Glomerular endothelial cell (primary cell): ENCODE data around the gene RANBP3. TPM values are rescaled to one million over a fixed set of nuclear protein-coding genes. Genes with fewer than 3 reads are reported as not detected.

Source experiments
- DNase-seq: peaks from one replicate; pipeline ENCODE4 v3.0.0-alpha.2; 2011; ENCODE audit warnings: low read depth, low spot score; ENCODE audit errors: extremely low read depth
- total RNA-seq: library from RNA; depleted of rRNA; stranded (reverse); fragments of >200 nt; gene quantifications from 2 replicates; pipeline ENCODE4 v1.2.3, GENCODE V29; 2015

RANBP3 gene
- total RNA-seq, 1 donor from 2014 or later: 76.5 TPM

DNA sequence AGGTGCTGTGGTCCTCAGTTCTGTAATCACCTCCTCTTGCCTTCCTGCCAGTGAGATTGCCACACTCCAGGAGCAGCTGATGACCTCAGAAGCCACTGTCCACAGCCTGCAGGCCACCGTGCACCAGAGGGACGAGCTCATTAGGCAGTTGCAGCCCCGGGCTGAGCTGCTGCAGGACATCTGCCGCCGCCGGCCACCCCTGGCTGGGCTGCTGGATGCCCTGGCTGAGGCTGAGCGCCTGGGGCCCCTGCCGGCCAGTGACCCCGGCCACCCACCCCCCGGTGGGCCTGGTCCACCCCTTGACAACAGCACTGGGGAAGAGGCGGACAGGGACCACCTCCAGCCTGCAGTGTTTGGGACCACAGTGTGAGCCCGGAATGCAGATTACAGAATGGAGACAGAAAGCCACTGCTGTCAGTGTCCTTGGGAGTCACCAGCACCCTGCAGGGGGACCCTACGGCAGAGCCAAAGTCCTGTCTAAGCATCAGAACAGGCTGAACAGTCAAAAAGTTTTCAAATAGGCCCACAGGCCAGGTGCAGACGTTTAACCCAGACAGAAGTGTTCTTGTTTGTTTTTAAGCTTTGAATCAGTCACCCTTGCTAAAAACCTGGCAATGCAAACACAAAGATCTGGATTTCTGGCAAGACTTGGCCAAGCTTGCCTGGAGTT is 69.0 kb downstream of the RANBP3 start:
- no peak for DNase-seq

DNA sequence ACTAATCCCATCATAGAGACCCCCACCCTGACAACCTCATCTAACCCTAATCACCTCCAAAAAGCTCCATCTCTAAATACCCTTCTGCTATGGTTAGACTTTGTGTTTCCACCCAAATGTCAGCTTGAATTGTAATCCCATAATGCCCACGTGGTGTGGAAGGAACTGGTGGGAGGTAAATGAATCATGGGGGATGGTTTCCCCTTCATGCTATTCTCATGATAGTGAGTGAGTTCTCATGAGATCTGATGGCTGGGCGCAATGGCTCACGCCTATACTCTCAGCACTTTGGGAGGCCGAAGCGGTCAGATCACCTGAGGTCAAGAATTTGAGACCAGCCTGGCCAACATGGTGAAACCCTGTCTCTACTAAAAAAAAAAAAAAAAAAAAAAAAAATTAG is 70.7 kb downstream of the RANBP3 start:
- no peak for DNase-seq

- DNase-seq: no peak
Measured at GRCh38 chr19:5905114-5905778, 72.7 kb downstream of the RANBP3 start.

GRCh38 chr19:5904352-5905113 is 73.4 kb downstream of the RANBP3 start, which contains the start of gene VMAC:
VMAC (plus strand) TSS chr19:5904872; CDS start chr19:5904891, 19 bp downstream.
- DNase-seq: peak; percentile 99

GRCh38 chr19:5903624-5904351 is 74.2 kb downstream of the RANBP3 start, which contains the start of gene NDUFA11:
NDUFA11 (minus strand) TSS chr19:5903790; CDS start chr19:5903708, 82 bp downstream.
- DNase-seq: no peak

DNA sequence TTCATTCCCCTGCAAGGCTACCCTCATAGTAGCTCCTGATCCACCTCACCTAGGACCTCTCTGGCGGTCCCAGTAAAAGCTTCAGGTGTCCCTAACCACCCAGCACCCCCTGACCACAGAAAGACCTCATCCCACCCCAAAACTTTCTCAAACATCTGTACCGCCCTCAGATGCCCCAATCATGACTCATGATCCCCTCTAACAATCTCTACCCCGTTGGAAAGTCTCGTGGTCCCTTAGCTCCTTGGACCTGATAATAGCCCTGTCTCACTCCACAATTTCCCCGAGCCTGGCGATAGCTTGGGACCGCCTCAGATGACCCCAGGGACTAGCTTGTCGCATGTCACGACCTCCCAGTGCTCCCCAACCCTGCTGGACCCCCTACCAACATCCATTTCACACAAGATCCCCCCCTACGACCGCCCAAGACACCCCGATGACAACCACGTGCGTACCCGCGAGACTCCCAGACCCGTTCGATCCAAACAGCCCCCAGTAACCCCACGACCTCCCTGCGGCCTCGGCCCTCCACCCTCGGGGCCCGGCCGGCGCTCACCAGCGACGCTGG is 74.8 kb downstream of the RANBP3 start:
- no peak for DNase-seq

GRCh38 chr19:5900976-5901375 is 77.0 kb downstream of the RANBP3 start:
- DNase-seq: no peak

DNA sequence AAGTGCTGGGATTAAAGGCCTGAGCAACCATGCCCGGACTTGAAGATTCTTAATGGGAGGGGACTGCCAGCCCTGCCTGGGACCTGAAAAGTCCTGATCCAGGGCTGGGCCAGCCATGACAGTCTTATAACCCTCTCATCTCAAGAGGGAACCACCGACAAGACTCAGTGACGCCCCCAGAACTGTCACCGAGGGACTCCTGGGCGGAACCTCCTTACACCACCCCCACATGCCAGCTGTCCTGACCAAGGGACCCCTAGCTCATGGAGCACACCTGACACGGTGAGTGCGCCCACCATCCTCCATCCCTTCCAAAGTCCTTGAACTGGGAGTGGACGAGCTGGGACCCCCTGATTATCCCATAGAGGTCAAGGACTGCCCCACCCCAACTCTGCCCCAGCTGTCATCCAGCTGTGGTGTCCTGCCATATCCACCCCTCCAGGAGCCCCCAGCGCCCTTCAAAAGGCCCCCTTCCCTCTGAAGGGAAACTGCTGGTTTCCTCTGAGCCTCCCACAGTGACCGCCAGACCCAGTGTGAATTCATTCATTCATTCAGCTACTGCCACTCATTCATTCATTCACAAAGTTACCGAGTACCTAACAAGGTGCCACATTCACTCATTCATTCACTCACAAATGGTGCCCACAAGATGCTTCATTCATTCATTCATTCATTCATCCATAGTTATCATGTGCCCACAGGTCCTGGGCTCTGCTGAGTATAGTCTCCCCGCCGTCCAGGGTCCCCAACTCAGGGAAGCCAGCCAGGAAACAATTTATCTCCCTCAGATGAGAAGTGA is 78.0 kb downstream of the RANBP3 start:
- DNase-seq: no peak

DNA sequence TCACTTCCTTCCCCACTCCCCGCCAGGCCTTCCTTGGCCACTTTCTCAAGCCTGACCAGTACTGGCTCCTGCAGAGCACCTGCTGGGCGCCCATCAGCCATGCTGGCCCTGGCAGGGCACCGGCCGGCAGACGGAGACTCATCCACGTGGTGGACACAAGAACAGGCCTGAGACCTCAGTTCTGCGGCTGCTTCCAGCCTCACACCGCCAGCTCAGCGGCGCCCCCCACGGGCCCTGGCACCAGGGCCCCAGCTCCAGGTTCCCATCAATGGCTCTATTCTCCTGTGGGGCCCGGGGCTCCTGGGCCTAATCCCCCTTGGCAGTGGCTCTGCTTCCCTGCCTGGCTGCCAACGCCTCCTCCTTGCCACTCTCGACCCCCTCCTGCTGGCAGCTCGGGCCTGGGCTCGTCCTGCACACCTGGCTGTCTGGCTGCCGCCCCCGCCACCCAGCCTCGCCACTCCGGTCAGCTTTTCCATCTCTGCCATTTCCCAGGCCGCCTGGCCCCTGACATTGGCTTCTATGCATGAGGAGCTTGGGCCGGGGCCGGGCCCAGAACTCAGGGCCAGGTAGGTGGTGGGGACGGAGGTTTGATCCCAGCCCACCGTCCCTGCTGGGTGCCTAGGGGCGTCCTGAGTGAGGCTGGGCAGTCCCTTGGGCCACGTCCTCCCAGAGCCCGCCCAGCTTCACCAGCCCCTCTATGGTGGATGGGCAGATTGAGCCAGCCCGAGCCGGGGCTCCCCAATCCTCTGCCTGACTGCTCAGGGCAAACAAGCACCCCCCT is 80.6 kb downstream of the RANBP3 start:
- DNase-seq: no peak

DNA sequence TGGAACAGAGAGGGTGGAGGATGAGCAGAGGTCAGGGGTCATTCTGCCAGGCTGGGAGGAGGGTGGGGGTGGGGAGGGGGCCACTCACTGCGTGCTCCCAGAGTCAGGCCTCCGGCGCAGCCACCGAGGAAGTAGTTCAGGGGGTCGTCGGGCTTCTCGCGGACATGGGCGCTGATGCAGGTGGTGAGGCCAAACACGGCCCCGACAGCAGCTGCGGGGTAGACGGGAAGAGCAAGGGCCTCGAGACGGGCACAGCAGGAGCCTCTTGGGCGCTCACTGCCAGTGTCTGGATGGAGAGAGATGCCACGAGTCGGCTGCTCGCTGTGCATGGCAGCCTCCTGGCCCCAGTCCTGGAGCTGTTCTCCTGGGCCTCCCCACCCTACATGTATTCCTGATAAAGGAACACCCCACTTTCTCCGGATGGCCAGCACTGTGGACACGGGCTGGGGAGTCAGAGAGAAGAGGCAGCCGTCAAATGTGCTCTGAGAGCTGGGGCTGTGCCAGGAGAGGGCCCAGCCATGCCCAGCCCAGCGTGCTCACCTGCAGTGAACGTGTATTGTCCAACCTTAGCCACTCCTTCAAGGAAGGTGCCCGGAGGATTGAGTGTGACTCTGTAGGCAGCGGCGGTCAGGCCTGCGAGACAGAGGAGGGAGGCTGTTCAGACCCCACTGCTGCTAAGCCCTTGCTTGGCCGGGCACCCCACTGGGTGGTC is 81.4 kb downstream of the RANBP3 start:
- DNase-seq: no peak

- no peak for DNase-seq
Measured at GRCh38 chr19:5895890-5896289, 82.0 kb downstream of the RANBP3 start.

- no peak for DNase-seq
Measured at GRCh38 chr19:5895409-5895808, 82.5 kb downstream of the RANBP3 start.

GRCh38 chr19:5894704-5895349 is 83.1 kb downstream of the RANBP3 start:
- DNase-seq: no peak

- DNase-seq: no peak
Measured at GRCh38 chr19:5893907-5894703, 83.8 kb downstream of the RANBP3 start.

GRCh38 chr19:5893296-5893903 is 84.5 kb downstream of the RANBP3 start:
- DNase-seq: no peak

GRCh38 chr19:5892772-5893275 is 85.1 kb downstream of the RANBP3 start:
- no peak for DNase-seq
